Measurements from ENCODE around the gene YDJC.
"Not testable (repeated sequence)": the region's sequence is repeated elsewhere in the genome, so short reads cannot be mapped to it uniquely, and the experiment has no call there.

YDJC gene

DNA sequence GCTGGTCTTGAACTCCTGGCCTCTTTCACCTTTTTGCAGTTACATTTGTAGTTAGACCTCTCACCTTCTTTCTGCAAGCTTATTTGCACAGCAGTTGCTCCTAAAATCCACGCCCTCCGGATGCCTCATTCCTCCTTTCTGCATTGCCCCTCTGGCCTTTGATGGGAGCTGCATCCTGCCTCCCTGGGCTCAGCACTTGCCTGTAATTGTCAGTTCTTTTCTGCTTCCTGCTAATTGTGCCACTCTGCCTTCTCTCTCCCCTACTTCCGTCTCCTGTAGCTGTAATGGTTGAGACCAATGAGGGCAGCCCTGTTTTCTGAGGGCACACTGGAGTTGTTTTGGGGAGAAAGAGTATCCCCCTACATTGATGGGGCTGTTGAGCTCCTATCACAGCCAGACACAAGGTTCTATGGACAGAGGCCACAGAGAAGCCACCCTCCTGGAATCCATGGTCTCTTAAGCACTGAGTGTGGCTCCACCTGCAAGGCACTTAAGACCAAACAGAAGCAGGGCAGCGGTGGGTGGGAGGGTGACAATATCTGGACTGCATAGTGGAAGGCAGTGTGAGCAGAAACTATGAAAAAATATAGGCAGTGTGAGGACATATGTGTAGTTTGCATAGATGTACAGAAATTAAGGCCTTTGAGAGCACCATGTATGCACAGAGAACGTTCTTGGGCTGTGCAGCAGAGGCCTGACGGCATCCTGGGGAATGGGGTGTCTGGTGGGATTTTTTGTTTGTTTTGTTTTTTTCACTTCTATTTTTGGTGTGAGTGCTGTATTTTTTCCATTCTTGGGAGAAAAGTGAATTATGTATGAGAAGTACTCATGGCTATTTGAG lies 30.5 kb downstream of the YDJC start:
- H3K36me3 ChIP-seq (ENCODE audit: control insufficient read depth, insufficient read depth, low read length), result peaks cover 33% of the 10 kb centered on the region
- no peak overlapping the region for H3K9ac ChIP-seq (ENCODE audit: low read length)
- no peaks in the 10 kb centered on the region; the same call in 1 of the 2 replicates for H3K4me1 ChIP-seq (ENCODE audit: control insufficient read depth, insufficient read depth, low read length)
- H3K9me3 ChIP-seq (ENCODE audit: control insufficient read depth, insufficient read depth, low read depth, low read length), result no peaks in the 10 kb centered on the region
- no peak overlapping the region for H3K27ac ChIP-seq (ENCODE audit: low read depth, low read length)
- no peak overlapping the region for H3K4me3 ChIP-seq (ENCODE audit: low read depth, low read length)
- no peaks in the 10 kb centered on the region for H3K27me3 ChIP-seq (ENCODE audit: control insufficient read depth, insufficient read depth, low read length)

DNA sequence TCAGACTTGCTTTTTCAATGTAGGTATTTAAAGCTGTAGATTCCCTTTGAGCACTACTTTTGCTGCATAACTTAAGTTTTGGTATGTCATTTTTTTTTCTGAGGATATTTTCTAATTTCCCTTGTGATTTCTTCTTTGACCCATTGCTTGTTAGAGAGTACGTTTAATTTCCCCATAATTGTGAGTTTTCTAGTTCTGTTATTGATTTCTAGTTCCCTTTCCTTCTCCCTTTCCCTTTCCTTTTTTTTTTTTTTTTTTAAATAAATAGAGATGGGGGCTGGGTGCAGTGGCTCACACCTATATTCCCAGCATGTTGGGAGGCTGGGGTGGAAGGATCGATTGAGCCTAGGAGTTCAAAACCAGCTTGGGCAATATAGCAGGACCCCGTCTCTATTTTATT lies 31.5 kb downstream of the YDJC start:
- H3K27ac ChIP-seq (ENCODE audit: low read depth, low read length), result no peak overlapping the region
- no peaks in the 10 kb centered on the region; the same call in 1 of the 2 replicates for H3K4me1 ChIP-seq (ENCODE audit: control insufficient read depth, insufficient read depth, low read length)
- H3K27me3 ChIP-seq (ENCODE audit: control insufficient read depth, insufficient read depth, low read length), result no peaks in the 10 kb centered on the region
- peaks cover 43% of the 10 kb centered on the region for H3K36me3 ChIP-seq (ENCODE audit: control insufficient read depth, insufficient read depth, low read length)
- no peak overlapping the region for H3K9ac ChIP-seq (ENCODE audit: low read length)
- no peaks in the 10 kb centered on the region for H3K9me3 ChIP-seq (ENCODE audit: control insufficient read depth, insufficient read depth, low read depth, low read length)
- no peak overlapping the region for H3K4me3 ChIP-seq (ENCODE audit: low read depth, low read length)

- H3K4me1 ChIP-seq (ENCODE audit: control insufficient read depth, insufficient read depth, low read length); H3K27ac ChIP-seq (ENCODE audit: low read depth, low read length); H3K9me3 ChIP-seq (ENCODE audit: control insufficient read depth, insufficient read depth, low read depth, low read length); H3K27me3 ChIP-seq (ENCODE audit: control insufficient read depth, insufficient read depth, low read length); H3K9ac ChIP-seq (ENCODE audit: low read length); H3K4me3 ChIP-seq (ENCODE audit: low read depth, low read length): not testable (repeated sequence)
- H3K36me3 ChIP-seq (ENCODE audit: control insufficient read depth, insufficient read depth, low read length), result peaks cover 49% of the 10 kb centered on the region
These were observed 33.3 kb downstream of the YDJC start for GRCh38 chr22:21596356-21597135.

GRCh38 chr22:21594865-21595452 lies 34.9 kb downstream of the YDJC start:
- Histone ChIP-seq H3K9me3 (ENCODE audit: control insufficient read depth, insufficient read depth, low read depth, low read length) (no peaks in the 10 kb centered on the region), H3K4me3 (ENCODE audit: low read depth, low read length) (no peak overlapping the region), H3K36me3 (ENCODE audit: control insufficient read depth, insufficient read depth, low read length) (peaks cover 54% of the 10 kb centered on the region), H3K4me1 (ENCODE audit: control insufficient read depth, insufficient read depth, low read length) (peaks cover 3% of the 10 kb centered on the region; the same call in 1 of the 2 replicates), H3K27me3 (ENCODE audit: control insufficient read depth, insufficient read depth, low read length) (no peaks in the 10 kb centered on the region), H3K27ac (ENCODE audit: low read depth, low read length) (no peak overlapping the region), H3K9ac (ENCODE audit: low read length) (no peak overlapping the region)

DNA sequence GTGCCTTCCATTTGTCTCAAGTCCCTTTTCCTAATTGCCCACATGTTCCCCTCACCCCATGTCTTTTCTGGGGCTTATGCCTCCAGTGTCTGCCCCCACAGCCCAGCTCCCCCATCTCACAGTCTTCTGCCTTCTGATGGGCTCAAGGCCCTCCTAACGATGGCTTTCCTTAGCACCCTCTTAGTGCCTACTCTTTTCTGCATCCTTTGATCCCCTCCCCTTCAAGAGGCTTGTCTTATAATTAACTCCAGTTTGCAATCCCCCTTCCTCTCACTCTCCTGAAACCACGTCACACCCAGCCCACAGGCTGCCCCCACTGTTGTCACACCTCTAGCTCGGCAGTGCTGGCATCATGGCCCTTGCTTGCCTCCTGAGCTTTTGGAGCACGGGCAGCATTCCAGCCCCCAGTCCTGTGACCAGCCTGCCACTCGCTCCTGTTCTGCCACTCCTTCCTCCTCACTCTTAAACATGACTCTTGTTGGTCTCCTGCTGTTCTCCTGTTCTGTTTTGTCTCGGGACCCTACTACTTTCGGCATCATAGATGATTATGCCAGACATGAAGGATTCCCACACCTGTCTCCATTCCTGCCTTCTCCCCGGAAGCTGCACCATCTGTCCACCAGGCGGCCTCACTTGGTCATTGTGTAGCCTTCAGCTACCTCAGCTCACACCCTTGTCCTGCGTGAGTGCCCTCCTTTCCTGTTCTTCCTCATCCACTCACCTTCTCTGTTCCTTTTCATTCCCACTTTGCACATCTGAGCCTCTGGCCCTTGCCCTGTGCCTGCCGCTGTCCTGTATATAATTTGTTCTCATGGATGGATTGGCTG lies 36.2 kb downstream of the YDJC start:
- Histone ChIP-seq H3K27me3 (ENCODE audit: control insufficient read depth, insufficient read depth, low read length) (no peaks in the 10 kb centered on the region), H3K4me3 (ENCODE audit: low read depth, low read length) (no peak overlapping the region), H3K27ac (ENCODE audit: low read depth, low read length) (no peak overlapping the region), H3K9me3 (ENCODE audit: control insufficient read depth, insufficient read depth, low read depth, low read length) (no peaks in the 10 kb centered on the region), H3K9ac (ENCODE audit: low read length) (no peak overlapping the region), H3K36me3 (ENCODE audit: control insufficient read depth, insufficient read depth, low read length) (peaks cover 54% of the 10 kb centered on the region), H3K4me1 (ENCODE audit: control insufficient read depth, insufficient read depth, low read length) (peaks cover 3% of the 10 kb centered on the region; the same call in 1 of the 2 replicates)

DNA sequence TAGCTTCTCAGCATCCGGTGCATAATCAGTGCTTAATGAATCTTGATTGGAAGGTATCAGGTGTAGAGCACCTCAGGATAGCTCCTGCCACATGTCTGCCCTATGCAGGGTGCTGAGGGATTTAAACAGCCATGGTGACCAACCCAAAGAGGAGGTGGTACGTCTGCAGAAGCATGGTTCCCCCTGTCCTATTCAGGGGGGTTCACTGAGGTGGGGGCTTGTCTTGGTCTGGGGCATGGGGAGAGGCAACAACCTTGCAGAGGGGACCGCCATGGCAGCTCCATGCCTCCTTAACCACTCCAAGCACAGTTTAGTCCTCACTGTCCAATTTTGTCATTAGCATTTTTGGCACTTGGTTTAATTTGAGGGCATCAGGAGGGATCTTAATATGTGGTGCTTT lies 37.4 kb downstream of the YDJC start:
- peaks cover 8% of the 10 kb centered on the region; the same call in 1 of the 2 replicates for H3K4me1 ChIP-seq (ENCODE audit: control insufficient read depth, insufficient read depth, low read length)
- no peaks in the 10 kb centered on the region for H3K27me3 ChIP-seq (ENCODE audit: control insufficient read depth, insufficient read depth, low read length)
- no peak overlapping the region for H3K9ac ChIP-seq (ENCODE audit: low read length)
- H3K27ac ChIP-seq (ENCODE audit: low read depth, low read length), result no peak overlapping the region
- no peak overlapping the region for H3K4me3 ChIP-seq (ENCODE audit: low read depth, low read length)
- H3K9me3 ChIP-seq (ENCODE audit: control insufficient read depth, insufficient read depth, low read depth, low read length), result no peaks in the 10 kb centered on the region
- H3K36me3 ChIP-seq (ENCODE audit: control insufficient read depth, insufficient read depth, low read length), result peaks cover 54% of the 10 kb centered on the region

DNA sequence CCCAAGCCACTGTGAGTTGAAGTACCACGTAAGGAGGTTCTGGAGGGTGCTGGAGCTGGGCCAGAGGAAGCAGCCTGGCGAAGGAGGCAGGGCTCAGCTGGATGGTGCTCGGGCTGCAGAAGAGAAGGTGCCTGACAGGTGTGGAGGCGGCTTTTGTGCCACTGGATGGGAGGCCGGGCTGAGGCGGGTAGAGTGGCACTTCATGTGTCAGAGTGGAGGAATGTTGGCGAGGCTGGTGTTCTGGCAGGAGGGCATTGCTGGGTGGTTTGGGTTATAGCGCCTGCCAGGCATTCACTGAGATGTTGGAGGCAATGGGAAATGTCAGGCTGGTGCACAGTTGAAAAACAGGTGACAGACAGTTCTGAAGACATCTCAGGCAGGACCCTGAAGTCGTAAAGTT lies 38.1 kb downstream of the YDJC start:
- Histone ChIP-seq H3K4me3 (ENCODE audit: low read depth, low read length) (no peak overlapping the region), H3K27ac (ENCODE audit: low read depth, low read length) (no peak overlapping the region), H3K9ac (ENCODE audit: low read length) (no peak overlapping the region), H3K27me3 (ENCODE audit: control insufficient read depth, insufficient read depth, low read length) (no peaks in the 10 kb centered on the region), H3K9me3 (ENCODE audit: control insufficient read depth, insufficient read depth, low read depth, low read length) (no peaks in the 10 kb centered on the region), H3K4me1 (ENCODE audit: control insufficient read depth, insufficient read depth, low read length) (peaks cover 8% of the 10 kb centered on the region; the same call in 1 of the 2 replicates), H3K36me3 (ENCODE audit: control insufficient read depth, insufficient read depth, low read length) (peaks cover 52% of the 10 kb centered on the region)

DNA sequence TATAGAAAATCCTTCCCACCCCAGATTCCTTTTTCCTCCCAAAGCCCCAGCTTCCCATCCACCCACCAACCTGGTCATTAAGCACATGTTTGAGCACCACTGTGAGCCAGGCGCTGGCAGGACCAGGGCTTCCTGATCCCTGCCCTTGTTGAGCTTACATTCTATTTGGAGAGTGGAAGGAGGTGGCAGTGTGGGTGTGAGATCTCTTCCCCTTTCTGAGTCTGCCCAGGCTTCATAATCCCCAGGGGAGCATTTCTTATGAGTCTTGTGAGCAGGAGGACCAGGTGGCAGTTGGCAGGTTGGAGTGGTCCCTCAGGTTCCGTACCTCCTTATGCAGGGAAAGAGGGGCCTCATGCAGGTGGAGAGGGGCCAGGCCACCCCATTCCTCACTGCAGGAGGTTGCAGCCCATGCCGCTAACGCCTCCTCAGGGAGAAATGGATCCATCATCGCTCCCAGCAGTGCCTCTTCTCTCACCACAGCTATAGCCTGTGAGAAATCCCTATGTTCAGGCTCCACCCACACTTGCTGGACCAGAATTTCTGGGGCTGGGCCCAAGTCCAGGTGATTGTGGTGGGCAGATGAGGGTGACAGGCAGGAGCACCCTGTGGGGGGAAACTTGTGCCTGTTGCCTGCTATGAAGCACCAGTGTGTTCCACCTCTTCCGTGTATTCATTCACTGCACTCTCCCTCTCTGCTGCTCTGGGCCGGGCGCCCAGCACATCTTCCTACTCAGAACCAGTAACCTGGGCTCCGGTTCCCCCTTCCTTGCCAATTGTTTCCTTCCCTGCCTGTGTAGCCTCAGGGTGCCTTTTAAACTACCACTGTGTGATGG lies 38.8 kb downstream of the YDJC start:
- H3K4me1 ChIP-seq (ENCODE audit: control insufficient read depth, insufficient read depth, low read length), result peaks cover 8% of the 10 kb centered on the region; the same call in 1 of the 2 replicates
- H3K9me3 ChIP-seq (ENCODE audit: control insufficient read depth, insufficient read depth, low read depth, low read length), result no peaks in the 10 kb centered on the region
- H3K27ac ChIP-seq (ENCODE audit: low read depth, low read length), result no peak overlapping the region
- H3K27me3 ChIP-seq (ENCODE audit: control insufficient read depth, insufficient read depth, low read length), result no peaks in the 10 kb centered on the region
- no peak overlapping the region for H3K4me3 ChIP-seq (ENCODE audit: low read depth, low read length)
- no peak overlapping the region for H3K9ac ChIP-seq (ENCODE audit: low read length)
- peaks cover 47% of the 10 kb centered on the region for H3K36me3 ChIP-seq (ENCODE audit: control insufficient read depth, insufficient read depth, low read length)

- no peak overlapping the region for H3K9ac ChIP-seq (ENCODE audit: low read length)
- no peaks in the 10 kb centered on the region for H3K9me3 ChIP-seq (ENCODE audit: control insufficient read depth, insufficient read depth, low read depth, low read length)
- peaks cover 36% of the 10 kb centered on the region for H3K36me3 ChIP-seq (ENCODE audit: control insufficient read depth, insufficient read depth, low read length)
- no peak overlapping the region for H3K4me3 ChIP-seq (ENCODE audit: low read depth, low read length)
- H3K27ac ChIP-seq (ENCODE audit: low read depth, low read length), result no peak overlapping the region
- H3K27me3 ChIP-seq (ENCODE audit: control insufficient read depth, insufficient read depth, low read length), result no peaks in the 10 kb centered on the region
- H3K4me1 ChIP-seq (ENCODE audit: control insufficient read depth, insufficient read depth, low read length), result peaks cover 8% of the 10 kb centered on the region; the same call in 1 of the 2 replicates
These were observed 40.4 kb downstream of the YDJC start for GRCh38 chr22:21589396-21589795.

All from HUES6 (cell line).